D721Med (cell line): ENCODE data around the gene GJB3.
A peak's percentile ranks its signal among the peaks of the same experiment; 100 is the strongest.

Source experiments
- DNase-seq: peaks from one replicate; pipeline ENCODE4 v3.0.0; 2011; ENCODE audit warnings: low spot score; ENCODE audit not compliant: insufficient read length
- FAIRE-seq: peaks from 2 replicates; lab custom pipeline; 2011; peaks lifted over from hg19 to GRCh38; lab: Jason Lieb, UNC
- TF ChIP-seq, protein P1 (sequence below): IDR thresholded peaks from 2 replicates; pipeline ENCODE4 v1.5.1; 2012; ENCODE audit warnings: mild to moderate bottlenecking, control low read depth; ENCODE audit not compliant: insufficient read depth; ENCODE audit errors: missing control alignments

The GJB3 gene

DNA sequence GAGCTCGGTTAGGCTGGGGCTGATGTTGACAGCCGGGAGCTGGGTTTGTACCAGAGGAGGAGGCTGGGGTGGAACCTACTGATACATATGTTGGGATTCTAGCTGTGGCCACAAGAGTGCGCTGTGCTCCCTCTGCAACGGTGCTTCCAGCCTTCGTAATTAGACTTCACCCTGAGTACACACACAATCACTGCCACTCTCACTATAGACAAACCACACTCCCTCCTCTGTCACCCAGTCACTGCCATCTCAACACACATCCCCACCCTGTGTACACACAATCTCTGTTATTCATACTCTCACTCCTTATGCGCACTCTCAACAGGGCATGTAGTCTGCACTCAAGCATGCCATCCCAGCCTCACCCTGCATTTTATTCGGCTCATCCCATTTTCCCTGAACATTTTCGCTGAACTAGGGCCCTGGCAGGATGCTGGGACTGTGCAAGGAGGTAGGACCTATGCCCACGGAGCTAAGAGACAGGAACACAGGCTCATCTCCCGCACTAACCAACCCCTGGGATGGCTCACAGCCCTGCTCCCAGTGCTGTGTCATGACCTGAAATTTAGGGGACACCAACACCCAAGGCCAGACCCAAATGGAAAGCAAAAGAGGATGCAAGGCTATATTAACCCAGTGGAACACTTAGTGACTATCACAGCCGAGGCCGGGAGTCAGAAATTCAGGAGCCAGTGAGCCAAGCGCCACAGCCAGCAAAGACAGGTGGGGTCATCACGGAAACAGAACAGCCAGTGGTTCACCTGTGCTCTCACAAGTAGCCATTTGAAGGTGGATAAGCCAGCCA is 5.7 kb downstream of the GJB3 start:
- DNase-seq (peak; percentile 58), FAIRE-seq (peak; percentile 73)
- TF ChIP-seq, protein P1, sequence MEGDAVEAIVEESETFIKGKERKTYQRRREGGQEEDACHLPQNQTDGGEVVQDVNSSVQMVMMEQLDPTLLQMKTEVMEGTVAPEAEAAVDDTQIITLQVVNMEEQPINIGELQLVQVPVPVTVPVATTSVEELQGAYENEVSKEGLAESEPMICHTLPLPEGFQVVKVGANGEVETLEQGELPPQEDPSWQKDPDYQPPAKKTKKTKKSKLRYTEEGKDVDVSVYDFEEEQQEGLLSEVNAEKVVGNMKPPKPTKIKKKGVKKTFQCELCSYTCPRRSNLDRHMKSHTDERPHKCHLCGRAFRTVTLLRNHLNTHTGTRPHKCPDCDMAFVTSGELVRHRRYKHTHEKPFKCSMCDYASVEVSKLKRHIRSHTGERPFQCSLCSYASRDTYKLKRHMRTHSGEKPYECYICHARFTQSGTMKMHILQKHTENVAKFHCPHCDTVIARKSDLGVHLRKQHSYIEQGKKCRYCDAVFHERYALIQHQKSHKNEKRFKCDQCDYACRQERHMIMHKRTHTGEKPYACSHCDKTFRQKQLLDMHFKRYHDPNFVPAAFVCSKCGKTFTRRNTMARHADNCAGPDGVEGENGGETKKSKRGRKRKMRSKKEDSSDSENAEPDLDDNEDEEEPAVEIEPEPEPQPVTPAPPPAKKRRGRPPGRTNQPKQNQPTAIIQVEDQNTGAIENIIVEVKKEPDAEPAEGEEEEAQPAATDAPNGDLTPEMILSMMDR: peak; percentile 85

DNA sequence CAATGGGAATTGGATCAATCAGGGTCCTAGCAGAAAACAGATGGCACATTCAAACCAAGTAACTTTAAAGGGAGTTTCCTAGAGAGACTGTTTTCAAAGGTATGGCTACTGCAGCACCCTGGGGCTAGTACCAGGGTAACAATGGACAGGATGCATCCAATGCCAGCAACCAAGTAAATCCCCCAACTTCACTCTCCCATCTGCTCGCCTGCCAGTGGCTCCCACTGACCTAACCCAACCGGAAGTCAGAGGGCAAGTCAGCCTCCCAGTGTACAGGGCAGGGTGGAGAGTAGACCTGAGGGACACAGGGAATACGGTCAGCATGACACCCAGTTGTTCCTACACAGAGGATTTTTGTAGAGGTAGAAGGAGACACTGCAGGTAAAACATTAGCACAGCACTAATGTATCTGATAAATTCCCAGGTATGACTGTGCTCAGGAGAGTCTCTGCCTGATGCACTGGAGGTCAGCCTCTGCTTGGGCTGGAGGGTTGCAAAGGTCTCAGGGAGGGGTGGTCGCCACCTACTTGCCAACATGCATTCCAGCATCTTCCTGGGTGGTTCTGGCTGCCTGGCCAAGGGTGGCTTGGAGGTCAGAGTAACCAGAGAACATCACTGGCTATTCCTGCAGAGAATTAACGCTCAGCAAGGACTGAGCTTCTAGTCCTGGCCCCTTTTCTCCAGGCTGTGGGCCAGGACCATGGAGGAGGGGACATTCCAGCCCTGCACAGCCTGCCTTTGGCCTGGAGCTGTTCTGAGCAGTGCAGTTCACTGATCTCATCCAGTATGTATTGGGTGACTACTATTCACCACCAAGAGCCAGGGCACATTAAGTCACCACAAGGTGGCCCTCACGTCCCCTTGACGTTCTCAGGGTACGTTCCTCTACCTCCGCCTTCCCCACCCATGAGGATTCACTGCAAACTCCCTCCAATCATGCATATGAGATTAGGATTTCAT is 6.7 kb downstream of the GJB3 start:
- FAIRE-seq (no peak), DNase-seq (no peak)
- TF ChIP-seq, protein P1: peak; percentile 33

DNA sequence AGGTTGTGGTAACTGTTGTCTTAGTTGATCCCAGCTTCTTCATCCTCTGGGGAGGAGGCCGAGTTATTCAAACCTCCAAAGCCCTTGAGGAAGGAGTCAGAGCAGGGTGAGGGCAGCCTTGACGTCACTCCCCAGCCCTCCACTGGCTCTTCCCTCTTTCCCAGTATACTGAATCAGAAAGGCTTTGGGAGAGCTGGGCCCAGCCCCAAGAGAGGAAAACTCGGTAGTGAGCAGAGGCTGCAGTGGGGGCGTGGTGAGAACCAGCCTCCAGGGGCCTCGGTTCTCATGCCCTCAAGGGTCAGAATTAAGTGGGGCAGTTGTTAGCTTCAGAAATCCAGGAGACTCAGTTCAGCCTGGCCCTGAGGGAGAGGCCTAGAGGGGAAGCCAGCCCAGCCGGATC is 10.0 kb downstream of the GJB3 start:
- TF ChIP-seq, protein P1: no peak
- FAIRE-seq (no peak), DNase-seq (no peak)

DNA sequence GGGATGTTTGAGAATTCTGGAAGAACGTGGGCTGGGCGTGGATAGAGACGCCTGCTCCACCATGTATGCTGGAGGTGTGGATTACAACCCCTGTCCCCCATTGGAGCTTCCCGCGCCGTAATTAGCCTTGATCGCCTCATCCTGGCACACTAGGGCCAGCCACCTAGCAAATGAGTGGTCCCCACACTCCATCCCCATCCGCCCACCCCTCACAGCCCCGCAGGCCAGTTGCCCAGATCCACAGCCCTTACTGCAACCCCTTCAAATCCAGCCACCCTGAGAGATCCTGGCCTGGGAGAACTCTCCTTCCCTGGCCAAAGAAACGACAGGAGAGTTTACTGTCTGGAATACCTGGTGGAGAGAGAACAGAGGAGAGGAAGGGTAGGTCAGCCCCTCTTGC is 11.4 kb downstream of the GJB3 start:
- no peak for DNase-seq
- FAIRE-seq: no peak
- TF ChIP-seq, protein P1: no peak

DNA sequence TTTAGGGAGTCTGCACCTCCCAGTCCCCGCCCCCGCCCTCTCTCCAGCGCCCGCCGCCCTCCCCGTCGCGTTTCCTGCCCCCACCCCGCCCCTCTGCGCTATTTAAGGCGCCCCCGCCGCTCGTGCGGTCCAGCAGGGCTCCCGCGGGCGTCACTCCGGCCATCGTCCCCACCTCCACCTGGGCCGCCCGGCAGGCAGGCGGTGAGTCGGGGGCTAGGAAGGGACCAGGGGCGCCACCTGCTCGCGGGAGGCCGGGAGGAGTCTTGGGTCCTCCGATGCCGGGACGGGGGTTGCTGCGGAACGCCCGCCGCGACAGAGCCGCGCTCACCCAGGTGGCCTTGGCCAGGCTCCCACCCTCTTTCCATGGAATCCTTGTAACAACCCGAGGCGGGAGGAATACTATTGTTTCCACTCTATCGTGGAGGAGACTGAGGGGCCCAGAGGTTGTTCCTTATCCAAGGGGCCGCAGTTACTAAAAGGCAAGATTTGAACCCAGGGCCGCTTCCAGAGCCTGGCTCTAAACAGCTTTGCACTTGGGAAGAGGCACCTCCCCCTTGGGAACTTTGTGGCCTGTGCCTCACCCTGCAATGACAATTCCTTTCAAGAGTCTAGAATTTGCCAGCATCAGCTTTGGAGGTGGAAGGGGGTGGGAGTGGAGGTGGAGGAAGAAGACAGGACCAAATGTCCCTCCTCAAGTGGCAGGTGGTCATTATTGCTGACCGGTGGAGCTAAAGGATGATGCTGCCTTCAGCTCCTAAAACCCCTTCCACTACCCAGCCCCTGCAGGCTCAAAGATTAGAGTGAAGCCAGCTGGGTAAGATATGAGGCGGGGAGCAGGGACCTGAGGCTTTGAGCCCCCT is 12.1 kb downstream of the GJB3 start, which contains the start of gene GJA4:
TSS of gene GJA4 (plus strand) at position 132 of the 860 bp plus-strand sequence. CDS start 1,215 bp downstream, outside the sequence.
- TF ChIP-seq, protein P1: no peak
- FAIRE-seq (no peak), DNase-seq (no peak)

DNA sequence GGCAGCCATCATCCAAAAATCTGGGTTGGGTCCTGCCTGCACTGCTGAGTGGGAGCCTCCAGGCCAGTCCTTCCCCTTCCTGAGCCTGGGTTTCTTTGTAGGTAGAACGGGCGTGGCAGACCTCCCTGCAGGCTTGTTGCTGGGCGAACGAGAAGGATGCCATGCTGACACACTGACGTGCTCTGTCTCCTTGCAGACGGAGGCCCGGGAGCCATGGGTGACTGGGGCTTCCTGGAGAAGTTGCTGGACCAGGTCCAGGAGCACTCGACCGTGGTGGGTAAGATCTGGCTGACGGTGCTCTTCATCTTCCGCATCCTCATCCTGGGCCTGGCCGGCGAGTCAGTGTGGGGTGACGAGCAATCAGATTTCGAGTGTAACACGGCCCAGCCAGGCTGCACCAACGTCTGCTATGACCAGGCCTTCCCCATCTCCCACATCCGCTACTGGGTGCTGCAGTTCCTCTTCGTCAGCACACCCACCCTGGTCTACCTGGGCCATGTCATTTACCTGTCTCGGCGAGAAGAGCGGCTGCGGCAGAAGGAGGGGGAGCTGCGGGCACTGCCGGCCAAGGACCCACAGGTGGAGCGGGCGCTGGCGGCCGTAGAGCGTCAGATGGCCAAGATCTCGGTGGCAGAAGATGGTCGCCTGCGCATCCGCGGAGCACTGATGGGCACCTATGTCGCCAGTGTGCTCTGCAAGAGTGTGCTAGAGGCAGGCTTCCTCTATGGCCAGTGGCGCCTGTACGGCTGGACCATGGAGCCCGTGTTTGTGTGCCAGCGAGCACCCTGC is 13.2 kb downstream of the GJB3 start:
- TF ChIP-seq, protein P1: no peak
- FAIRE-seq (no peak), DNase-seq (no peak)
